IPS-18c (cell line): ENCODE data around the gene IFT80.
"Not testable (repeated sequence)": the region's sequence is repeated elsewhere in the genome, so short reads cannot be mapped to it uniquely, and the experiment has no call there.

Experiments used
- H3K4me3 ChIP-seq: 2 replicates; pipeline ENCODE4 v1.7.0; 2013; ENCODE audit warnings: low read depth, mild to moderate bottlenecking, low read length, moderate library complexity; ENCODE audit not compliant: insufficient read depth
- H3K9me3 ChIP-seq: one replicate; pipeline ENCODE4 v1.6.1; 2013; ENCODE audit warnings: mild to moderate bottlenecking, low read length, moderate library complexity; ENCODE audit not compliant: control insufficient read depth, insufficient read depth

The IFT80 gene

DNA sequence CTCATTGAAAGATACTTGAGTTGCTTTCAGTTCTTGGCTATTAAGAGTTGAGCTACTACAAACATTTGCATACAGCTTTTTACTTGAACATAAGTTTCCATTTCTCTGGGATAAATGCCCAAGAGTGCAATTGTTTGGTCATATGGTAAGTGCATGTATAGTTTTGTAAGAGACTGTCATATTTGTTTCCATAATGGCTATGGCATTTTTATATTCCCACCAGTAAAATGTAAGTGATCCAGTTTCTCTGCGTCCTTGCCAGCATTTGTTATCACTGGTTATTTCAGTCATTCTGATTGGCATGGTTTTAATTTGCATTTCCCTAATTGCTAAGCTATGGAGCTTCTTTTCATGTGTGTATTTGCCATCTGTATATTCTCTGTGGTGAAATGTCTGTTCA, 151.3 kb downstream of the IFT80 start:
- H3K9me3 ChIP-seq = peaks cover 2% of the 10 kb centered on the region
- H3K4me3 ChIP-seq = no peak overlapping the region

DNA sequence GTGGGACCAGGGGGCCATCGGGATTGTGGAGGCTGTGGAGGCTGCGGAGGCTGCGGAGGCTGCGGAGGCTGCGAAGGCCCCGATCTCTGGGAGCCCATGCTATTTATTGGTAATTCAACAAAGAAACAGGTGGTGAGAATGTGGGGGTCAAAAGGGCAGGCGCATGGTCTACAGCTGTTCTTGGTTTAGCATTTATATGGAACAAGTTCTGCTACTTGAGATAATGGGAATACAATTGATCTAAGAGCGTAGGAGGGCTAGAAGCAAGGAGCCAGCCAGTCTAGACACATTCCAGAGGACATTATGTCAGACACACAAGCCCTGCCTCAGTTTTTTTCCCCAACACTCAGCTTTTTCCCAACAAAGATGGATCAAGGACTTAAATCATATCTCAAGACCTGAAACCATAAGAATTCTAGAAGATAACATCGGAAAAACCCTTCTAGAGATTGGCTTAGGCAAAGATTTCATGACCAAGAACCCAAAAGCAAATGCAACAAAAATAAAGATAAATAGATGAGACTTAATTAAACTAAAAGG, 153.7 kb downstream of the IFT80 start:
- no peak overlapping the region for H3K4me3 ChIP-seq

DNA sequence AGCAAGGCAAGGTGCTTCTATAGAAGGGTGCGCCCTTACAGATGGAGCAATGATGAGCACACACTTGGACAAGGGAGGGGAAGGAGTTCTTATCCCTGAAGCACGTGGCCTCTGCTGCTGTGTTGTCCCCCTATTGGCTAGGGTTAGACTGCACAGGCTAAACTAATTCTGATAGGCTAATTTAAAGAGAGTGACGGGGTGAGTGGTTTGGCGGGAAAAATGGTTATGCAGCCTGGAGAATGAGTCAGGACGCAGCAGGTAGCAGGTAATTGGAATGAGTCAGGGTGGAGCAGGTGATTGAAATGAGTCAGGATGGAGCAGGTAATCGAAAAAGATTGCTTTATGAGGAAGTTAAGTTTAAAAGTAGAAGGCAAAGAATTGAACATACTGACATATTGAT, 158.3 kb downstream of the IFT80 start:
- H3K9me3 ChIP-seq, H3K4me3 ChIP-seq: not testable (repeated sequence)

More for the DNA sequence above, 153.7 kb downstream of the IFT80 start:
- peaks cover 2% of the 10 kb centered on the region for H3K9me3 ChIP-seq

DNA sequence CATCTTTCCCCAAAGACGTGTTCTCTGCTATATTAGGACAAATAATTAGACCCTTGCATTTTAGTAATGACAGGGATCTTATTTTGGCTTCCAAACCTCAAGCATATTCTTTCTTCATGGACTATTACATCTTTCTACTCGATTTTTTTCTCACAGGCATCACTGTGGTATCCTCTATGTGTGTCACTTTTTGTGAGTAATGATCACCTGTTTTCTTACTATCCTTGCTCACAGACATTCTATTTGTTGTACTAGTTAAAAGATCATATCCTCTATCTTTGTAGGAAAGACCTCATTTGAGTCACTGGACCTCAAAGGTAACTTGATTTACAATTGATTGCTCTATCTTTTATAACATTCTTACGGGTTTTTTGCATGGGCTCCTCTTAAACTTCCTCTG, 167.0 kb downstream of the IFT80 start:
- no peaks in the 10 kb centered on the region for H3K9me3 ChIP-seq
- H3K4me3 ChIP-seq = no peak overlapping the region

DNA sequence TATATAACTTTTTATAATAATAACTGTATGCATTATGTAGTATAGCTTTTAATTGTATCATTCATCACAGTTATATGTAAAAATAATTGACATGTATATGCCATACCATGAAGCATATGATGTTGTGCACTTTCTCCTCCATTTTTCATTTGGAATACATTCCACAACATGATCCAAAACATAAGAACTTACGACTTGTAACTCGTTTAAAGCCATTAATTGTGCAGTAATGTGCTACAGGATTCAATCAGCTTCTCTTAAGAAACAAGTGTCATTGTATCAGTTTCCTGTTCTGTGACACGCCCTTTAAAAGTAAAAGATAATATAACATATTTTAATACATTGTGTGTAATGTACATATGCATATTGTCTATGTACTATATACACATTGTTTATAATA, 171.6 kb downstream of the IFT80 start:
- Histone ChIP-seq H3K9me3 (no peaks in the 10 kb centered on the region), H3K4me3 (no peak overlapping the region)

DNA sequence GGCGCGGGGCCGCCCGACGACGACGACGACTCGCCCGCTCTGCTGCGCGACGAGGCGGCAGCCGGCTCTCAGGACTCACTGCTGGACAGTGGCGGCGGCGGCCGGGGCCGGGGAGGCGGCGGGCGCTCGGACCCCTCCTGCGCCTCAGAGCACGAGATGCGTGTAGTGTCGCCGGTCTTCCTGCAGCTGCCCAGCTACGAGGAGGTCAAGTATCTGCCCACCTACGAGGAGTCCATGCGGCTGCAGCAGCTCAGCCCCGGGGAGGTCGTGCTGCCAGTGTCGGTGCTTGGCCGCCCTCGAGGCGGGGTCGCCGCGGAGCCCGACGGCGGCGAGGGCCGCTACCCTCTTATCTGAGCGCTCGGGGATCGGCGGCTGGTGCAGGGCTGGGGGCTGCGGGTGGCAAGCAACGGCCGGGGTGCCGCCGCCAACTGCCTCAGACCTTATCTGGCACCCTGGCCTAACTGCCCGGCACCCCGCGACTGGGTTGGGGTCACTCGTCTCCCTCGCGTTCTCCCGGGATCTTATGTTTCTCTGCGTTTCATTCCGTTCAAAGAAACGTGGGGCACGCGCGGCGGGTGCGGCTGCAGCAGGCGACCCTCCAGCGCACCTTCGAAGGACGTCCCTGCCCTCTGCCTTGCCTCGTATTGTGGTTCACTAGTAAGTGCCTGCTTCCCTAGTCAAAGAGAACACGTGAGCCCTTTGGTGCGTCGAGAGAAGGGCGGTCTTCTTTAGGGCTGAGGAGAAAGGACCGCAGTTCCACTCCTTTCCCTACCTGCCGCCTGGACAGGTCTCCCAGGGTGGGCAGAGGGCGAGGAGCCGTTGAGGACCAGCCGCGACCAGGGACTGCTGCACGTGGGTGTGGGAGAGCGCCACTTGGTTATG, 172.8 kb downstream of the IFT80 start:
- Histone ChIP-seq H3K4me3 (peak overlapping the region; percentile 62), H3K9me3 (no peaks in the 10 kb centered on the region)

DNA sequence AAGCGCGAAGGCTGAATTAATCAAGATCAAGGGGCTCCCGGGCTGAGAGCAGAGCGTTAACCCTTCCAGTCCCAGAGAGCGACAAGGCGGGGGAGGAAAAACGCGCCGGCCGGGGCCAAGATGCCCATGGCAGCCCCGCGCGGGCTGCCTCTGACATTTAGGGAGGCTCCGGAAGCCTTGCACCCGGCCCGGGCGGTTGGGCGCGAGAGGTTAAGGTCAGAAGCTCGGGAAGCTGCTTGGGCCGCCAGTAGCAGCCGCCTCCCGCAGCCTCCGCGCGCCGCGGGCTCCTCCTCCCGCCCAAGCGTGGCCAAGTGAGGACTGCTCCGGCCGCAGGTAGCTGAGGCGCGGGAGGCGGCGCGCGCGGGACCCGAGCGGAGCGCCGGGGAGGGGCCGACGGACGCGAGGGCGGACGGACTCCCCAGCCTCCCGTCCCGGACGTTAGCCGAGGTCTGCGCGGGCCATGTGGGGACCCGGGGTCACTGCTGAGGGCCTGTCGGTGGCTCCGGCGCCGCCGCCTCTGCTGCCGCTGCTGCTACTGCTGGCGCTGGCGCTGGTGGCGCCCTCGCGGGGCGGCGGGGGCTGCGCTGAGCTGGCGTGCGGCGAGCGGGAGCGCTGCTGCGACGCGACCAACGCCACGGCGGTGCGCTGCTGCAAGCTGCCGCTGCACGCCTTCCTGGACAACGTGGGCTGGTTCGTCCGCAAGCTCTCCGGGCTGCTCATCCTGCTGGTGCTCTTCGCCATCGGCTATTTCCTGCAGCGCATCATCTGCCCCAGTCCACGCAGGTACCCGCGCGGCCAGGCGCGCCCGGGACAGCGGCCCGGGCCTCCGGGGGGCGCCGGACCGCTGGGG, 173.6 kb downstream of the IFT80 start, which contains the start of gene C3orf80:
Gene C3orf80 (plus strand): TSS at position 247 of the 850 bp plus-strand sequence. CDS start 214 bp downstream, at position 461.
- Histone ChIP-seq H3K4me3 (peak within 1 kb of the TSS; percentile 62), H3K9me3 (no peaks in the 10 kb centered on the region)

DNA sequence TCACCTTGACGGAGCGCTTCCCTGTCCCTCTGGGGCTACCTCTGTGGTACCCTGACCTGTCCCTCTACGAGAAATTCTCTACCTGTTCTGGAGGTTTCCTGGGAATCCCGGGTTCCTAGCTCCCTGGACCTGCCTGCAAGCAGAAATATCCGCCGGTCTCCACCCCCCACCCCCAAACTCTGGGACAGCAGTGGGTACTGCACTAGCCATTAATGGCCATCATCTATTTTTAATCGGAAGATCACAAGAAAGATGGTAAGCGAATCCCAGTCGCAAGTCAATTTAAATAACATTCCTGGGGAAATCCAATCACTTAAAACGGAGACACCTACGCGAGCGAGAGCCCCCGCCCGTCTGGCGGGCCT, 174.2 kb downstream of the IFT80 start:
- H3K4me3 ChIP-seq = peak overlapping the region; percentile 62

DNA sequence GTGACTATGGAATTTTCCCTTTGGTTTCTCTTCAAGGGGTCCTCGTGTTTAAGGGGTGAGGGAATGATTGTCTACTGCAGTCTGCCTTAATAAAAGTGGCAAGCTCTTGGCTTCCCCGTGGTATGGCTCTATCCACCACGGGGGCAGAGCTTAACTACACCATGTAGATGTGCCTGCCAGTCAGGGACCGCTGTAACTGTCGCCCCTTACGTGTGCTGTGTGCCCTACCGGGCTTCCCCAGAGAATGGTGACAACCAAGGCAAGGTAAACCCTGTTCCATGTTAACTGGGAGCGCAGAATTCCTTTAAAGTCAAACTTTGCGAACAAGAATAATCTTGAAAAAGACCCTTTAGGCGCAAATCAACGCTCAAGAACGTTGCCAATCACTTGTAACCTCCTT, 174.8 kb downstream of the IFT80 start:
- Histone ChIP-seq H3K4me3 (peak overlapping the region; percentile 62), H3K9me3 (no peaks in the 10 kb centered on the region)

More for the DNA sequence above, 174.2 kb downstream of the IFT80 start:
- no peaks in the 10 kb centered on the region for H3K9me3 ChIP-seq

DNA sequence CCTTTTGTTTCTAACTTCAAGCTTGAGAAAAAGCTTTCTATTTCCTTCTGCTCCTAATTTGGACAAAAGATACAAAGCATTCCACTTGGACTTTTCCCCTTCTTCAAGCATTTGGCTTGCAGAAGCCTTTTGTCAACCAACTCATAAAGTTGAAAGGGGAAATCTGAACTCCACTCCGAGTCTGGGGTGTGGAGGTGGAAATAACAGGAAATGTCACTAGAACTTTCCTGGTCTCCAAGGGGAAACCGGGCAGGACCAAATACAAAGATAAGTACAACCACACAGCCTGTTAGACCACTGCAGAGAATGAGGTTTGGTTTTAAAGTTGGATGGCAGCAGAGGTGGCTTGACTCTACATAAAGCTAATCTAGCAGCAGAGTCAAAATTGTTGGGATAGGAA, 178.0 kb downstream of the IFT80 start:
- Histone ChIP-seq H3K9me3 (no peaks in the 10 kb centered on the region), H3K4me3 (no peak overlapping the region)

DNA sequence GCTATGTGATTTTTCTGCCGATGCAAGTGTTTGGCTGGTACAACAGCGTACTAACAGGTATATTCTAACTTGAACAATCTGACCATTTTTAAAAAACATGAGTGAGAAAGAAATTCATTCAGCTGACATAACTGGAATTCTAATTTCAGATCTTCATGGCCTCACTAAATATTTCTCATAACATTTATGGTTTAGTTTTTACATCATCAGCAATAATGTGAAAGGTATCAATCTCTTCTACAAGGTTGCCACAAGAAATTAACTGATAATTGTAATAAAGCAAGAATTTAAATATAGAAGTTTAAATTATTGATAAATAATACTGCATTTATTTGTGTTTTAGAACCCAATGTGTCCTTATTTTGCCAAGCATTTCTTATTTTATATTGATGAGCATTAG, 179.0 kb downstream of the IFT80 start:
- Histone ChIP-seq H3K4me3 (no peak overlapping the region), H3K9me3 (no peaks in the 10 kb centered on the region)

DNA sequence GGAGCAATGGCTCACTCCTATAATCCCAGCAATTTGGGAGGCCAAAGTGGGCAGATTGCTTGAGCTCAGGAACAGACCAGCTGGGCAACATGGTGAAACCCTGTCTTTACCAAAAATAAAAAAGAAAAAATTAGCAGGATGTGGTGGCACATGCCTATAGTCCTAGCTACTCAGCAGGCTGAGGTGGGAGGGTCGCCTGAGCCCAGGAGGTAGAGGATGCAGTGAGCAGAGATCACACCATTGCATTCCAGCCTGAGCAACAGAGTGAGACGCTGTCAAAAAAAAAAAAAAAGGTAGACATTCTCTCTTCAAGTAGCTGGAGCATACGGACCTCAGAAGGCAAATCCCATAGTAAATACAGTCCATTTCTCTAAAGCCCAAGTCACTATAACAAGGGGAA, 180.9 kb downstream of the IFT80 start:
- Histone ChIP-seq H3K9me3 (no peaks in the 10 kb centered on the region), H3K4me3 (no peak overlapping the region)

DNA sequence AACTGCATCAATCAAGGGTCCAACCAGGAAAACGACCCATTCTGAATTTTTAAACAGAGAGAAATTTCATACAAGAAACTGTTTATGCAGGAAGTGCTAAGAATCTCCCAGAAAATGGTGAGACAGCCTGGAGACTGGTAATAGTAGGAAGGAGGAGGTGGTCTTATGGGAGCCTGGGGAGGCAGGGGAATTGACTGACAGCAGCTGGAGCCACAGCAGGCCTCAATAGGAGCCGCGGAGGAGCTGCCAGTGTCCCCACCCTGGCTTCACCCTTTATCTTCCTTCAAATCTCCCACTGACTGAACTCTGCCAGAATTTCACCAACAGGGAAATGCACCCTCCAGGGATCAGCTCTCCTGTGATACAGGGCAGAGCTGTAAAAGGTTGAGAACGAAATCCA, 181.3 kb downstream of the IFT80 start:
- no peak overlapping the region for H3K4me3 ChIP-seq
- H3K9me3 ChIP-seq = no peaks in the 10 kb centered on the region

DNA sequence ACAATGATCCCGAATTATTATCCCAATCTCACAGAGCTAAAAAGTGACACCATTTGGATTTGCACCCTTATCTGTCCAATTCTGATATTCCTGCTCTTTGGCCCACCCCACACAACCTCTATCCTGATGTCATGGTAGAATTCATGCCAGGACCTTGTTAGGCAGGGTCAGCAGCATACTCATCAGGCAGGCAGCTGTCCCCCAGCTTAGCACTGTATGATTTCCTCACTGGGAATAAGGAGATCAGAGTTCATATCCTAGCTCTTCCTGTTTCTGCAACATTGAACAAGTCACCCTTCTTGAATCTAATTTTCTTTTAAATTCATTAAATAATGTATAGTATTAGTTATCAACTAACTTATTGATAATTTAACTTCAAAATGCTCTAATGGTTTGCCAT, 185.8 kb downstream of the IFT80 start:
- no peaks in the 10 kb centered on the region for H3K9me3 ChIP-seq
- H3K4me3 ChIP-seq = no peak overlapping the region

DNA sequence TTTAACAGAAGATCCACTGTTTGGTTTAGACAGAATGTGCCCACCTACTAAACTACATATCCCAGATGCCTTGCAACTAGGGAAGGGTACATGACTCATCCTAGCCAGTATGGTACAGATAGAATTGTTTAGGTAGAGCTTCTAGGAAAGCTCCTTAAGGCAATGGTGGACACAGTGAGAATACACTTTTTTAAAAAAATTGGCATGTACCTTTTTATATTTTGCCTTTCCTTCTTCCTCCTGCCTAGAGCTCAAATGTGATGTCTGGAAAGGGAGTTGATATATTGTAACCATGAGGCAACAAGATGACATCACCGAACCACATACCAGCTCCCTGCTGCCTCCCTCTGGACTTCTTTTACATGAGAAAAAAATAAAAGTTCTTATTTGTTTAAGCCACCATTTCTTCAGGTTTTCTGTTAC, 188.2 kb downstream of the IFT80 start:
- H3K4me3 ChIP-seq = no peak overlapping the region
- H3K9me3 ChIP-seq = no peaks in the 10 kb centered on the region

DNA sequence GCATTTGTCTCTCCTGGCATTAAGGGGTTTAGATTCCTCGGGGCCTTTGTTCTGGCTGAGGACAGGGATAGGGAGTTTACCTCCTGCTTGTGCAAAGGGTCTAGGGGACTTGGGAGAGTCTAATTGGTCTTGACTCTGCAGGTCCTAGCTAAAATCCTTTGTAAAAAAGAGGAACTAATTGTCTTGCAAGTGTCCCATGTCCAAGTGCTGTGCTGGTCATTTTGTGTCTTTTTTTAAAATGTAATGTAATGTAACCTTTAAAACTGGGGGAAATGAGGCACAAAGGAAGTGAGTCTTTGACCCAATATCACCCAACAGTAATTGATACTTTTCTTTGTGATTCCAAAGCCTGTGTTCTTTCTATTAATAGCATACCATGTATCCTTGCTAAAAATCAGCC, 188.7 kb downstream of the IFT80 start:
- Histone ChIP-seq H3K9me3 (no peaks in the 10 kb centered on the region), H3K4me3 (no peak overlapping the region)
